ENCODE results near the gene GPR12.

GRCh38 chr13:26784704-26785639 lies 24.4 kb upstream of the GPR12 start:
- TF ChIP-seq, protein P1, sequence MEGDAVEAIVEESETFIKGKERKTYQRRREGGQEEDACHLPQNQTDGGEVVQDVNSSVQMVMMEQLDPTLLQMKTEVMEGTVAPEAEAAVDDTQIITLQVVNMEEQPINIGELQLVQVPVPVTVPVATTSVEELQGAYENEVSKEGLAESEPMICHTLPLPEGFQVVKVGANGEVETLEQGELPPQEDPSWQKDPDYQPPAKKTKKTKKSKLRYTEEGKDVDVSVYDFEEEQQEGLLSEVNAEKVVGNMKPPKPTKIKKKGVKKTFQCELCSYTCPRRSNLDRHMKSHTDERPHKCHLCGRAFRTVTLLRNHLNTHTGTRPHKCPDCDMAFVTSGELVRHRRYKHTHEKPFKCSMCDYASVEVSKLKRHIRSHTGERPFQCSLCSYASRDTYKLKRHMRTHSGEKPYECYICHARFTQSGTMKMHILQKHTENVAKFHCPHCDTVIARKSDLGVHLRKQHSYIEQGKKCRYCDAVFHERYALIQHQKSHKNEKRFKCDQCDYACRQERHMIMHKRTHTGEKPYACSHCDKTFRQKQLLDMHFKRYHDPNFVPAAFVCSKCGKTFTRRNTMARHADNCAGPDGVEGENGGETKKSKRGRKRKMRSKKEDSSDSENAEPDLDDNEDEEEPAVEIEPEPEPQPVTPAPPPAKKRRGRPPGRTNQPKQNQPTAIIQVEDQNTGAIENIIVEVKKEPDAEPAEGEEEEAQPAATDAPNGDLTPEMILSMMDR (IDR thresholded peaks at IDR 0.05): no peak
- no peak for TF ChIP-seq POLR2A (IDR thresholded peaks at IDR 0.05)
- TF ChIP-seq POLR2AphosphoS5 (IDR thresholded peaks at IDR 0.05): no peak

Measured in breast epithelium (tissue), 3 donors.